ENCODE data around the gene SET. TPM values are rescaled to one million over a fixed set of nuclear protein-coding genes. Genes with fewer than 3 reads are reported as not detected.
A peak's percentile ranks its signal among the peaks of the same experiment; 100 is the strongest.

Gene SET
- polyA plus RNA-seq, 1 of the 3 experiments (the other 2 are of a cell fraction) = 64.6 TPM

DNA sequence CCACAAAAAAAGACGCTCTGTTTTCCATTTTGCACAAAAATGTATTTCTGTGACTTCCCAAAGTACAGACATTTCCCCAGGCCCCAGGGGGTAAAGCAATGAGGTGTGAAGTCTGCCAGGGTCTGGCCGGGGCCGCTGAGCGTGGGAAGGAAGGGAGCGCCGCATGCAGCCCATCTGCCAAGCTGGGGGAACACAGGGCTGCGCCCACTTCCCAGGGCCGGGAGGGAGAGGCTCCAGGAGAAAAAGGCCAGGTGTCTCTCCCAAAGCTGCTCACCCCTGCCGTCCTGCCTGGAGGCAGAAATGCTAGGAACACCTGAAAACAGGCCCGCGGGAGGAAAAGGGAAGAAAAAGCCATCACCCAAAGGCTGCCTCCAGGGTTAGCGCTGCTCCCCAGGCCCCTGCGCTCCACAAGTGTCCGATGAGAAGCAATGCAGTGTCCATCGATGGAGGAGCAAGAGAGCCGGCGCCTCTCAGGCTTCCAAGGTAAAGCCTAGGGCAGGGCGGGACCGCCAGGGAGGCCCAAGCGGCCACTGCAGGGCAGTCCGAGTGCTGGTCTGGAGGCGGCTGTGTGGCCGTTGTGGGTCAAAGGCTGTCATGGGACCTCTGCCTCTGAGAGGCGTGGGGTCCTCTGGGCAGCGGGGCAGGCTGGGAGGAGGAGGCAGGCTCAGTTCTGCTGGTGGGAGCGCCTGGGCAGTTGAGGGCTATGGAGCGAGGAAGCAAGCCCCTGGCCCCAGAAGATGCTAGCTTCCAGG lies 40.9 kb downstream of the SET start:
- WGBS (ENCODE audit: low lambda C conversion rate) = 93% methylated on average over 21 of the region's 27 CpGs
- H3K9me3 ChIP-seq = no peaks in the 10 kb centered on the region
- CTCF ChIA-PET = interaction anchor here (0.9 to 1.6 kb wide), 3 partner anchors 28 to 89 kb away, joined by 3 to 5 read pairs (median 3); partner anchors contain the start of genes ENDOG and PKN3

More for the DNA sequence above, 40.9 kb downstream of the SET start:
- peak; percentile 58 for DNase-seq
- TF ChIP-seq, protein P1, sequence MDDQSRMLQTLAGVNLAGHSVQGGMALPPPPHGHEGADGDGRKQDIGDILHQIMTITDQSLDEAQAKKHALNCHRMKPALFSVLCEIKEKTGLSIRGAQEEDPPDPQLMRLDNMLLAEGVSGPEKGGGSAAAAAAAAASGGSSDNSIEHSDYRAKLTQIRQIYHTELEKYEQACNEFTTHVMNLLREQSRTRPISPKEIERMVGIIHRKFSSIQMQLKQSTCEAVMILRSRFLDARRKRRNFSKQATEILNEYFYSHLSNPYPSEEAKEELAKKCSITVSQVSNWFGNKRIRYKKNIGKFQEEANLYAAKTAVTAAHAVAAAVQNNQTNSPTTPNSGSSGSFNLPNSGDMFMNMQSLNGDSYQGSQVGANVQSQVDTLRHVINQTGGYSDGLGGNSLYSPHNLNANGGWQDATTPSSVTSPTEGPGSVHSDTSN (IDR thresholded peaks at IDR 0.05) = no peak
- TF ChIP-seq GATA2 (CRISPR knock-in tag; IDR thresholded peaks at IDR 0.05) (no peak), FOXJ3 (CRISPR knock-in tag; IDR thresholded peaks at IDR 0.05) (no peak), SMC3 (IDR thresholded peaks at IDR 0.05; ENCODE audit: low read depth, low read length) (no peak), TAF1 (IDR thresholded peaks at IDR 0.05; ENCODE audit: borderline replicate concordance, low read depth, low read length) (no peak), RFX5 (IDR thresholded peaks at IDR 0.05; ENCODE audit: low read length) (no peak), EP300 (IDR thresholded peaks at IDR 0.05; ENCODE audit: borderline replicate concordance in 1 of 2, low read depth in 1 of 2, low read length in 1 of 2) (no peak), MAX (IDR thresholded peaks at IDR 0.05; ENCODE audit: low read depth) (no peak), SIN3A (IDR thresholded peaks at IDR 0.05; ENCODE audit: borderline replicate concordance, low read depth, low read length) (no peak), ELF1 (IDR thresholded peaks at IDR 0.05) (no peak), USF2 (IDR thresholded peaks at IDR 0.05; ENCODE audit: borderline replicate concordance, low read depth, low read length) (no peak), MEF2A (IDR thresholded peaks at IDR 0.05; ENCODE audit: borderline replicate concordance, low read depth) (no peak), NRF1 (IDR thresholded peaks at IDR 0.05; ENCODE audit: low read depth, low read length) (no peak), POLR2AphosphoS5 (IDR thresholded peaks at IDR 0.05; ENCODE audit: low read depth, low read length) (no peak), ZBTB33 (IDR thresholded peaks at IDR 0.05; ENCODE audit: borderline replicate concordance, low read depth) (no peak), FOXM1 (IDR thresholded peaks at IDR 0.05; ENCODE audit: low read depth) (no peak), GABPA (IDR thresholded peaks at IDR 0.05; ENCODE audit: low read depth) (no peak), NFIC (IDR thresholded peaks at IDR 0.05; ENCODE audit: borderline replicate concordance) (no peak)
- TF ChIP-seq, protein P2, sequence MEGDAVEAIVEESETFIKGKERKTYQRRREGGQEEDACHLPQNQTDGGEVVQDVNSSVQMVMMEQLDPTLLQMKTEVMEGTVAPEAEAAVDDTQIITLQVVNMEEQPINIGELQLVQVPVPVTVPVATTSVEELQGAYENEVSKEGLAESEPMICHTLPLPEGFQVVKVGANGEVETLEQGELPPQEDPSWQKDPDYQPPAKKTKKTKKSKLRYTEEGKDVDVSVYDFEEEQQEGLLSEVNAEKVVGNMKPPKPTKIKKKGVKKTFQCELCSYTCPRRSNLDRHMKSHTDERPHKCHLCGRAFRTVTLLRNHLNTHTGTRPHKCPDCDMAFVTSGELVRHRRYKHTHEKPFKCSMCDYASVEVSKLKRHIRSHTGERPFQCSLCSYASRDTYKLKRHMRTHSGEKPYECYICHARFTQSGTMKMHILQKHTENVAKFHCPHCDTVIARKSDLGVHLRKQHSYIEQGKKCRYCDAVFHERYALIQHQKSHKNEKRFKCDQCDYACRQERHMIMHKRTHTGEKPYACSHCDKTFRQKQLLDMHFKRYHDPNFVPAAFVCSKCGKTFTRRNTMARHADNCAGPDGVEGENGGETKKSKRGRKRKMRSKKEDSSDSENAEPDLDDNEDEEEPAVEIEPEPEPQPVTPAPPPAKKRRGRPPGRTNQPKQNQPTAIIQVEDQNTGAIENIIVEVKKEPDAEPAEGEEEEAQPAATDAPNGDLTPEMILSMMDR (IDR thresholded peaks at IDR 0.05) = no peak
- H3K4me1 ChIP-seq (ENCODE audit: control insufficient read depth in 1 of 2, insufficient read depth in 2 of 2, low read depth in 1 of 2, low read length in 1 of 2) = peaks cover 0 to 27% of the 10 kb centered on the region in 2 experiments; a peak in 1 of 4 replicates
- no peaks in the 10 kb centered on the region for H3K79me2 ChIP-seq (ENCODE audit: insufficient read depth)
- H3F3A ChIP-seq (replicated peaks; ENCODE audit: insufficient read depth) = peaks cover 10% of the 10 kb centered on the region
- no peaks in the 10 kb centered on the region for H4K20me1 ChIP-seq (ENCODE audit: insufficient read depth)
- H3K9ac ChIP-seq = no peak overlapping the region
- H3K27ac ChIP-seq (ENCODE audit: low read depth in 2 of 2, low read length in 1 of 2) = peak overlapping the region in 1 of 2 experiments; percentile 81; a peak in 2 of 4 replicates
- no peak overlapping the region for H2AFZ ChIP-seq (ENCODE audit: low read depth)
- peaks cover 0 to 4% of the 10 kb centered on the region in 2 experiments for H3K36me3 ChIP-seq (replicated peaks in 1 of 2; ENCODE audit: control insufficient read depth in 1 of 2, insufficient read depth in 2 of 2, low read length in 1 of 2)
- POLR2A ChIA-PET = no interaction called here
- no peak overlapping the region for H3K4me3 ChIP-seq (ENCODE audit: low read depth in 2 of 2, low read length in 1 of 2)
- H3K4me2 ChIP-seq = no peak overlapping the region
- no peaks in the 10 kb centered on the region for H3K9me2 ChIP-seq
- no peaks in the 10 kb centered on the region for H3K27me3 ChIP-seq (ENCODE audit: insufficient read depth)

Measured in SK-N-SH (cell line).